Peyer's patch (tissue), 4 donors: ENCODE results near the gene POFUT1.

Source experiments
- POLR2A ChIP-seq, 2 donors: fragments of 450-650 bp; IDR thresholded peaks; one replicate each; pipeline ENCODE4 v1.5.1; 2017; ENCODE audit warnings: antibody characterized with exemption in 2 of 2, mild to moderate bottlenecking in 2 of 2, moderate library complexity in 2 of 2
- TF ChIP-seq, protein P1 (sequence below), 6 experiments: fragments of 450-650 bp in 4 of 6; fragments of 200-600 bp in 2 of 6; sonication (generic) in 1 of 6; IDR thresholded peaks; one replicate each; pipeline ENCODE4 v1.5.1; 2017 to 2019; ENCODE audit warnings: antibody characterized with exemption in 6 of 6, mild to moderate bottlenecking in 3 of 6, moderate library complexity in 1 of 6

DNA sequence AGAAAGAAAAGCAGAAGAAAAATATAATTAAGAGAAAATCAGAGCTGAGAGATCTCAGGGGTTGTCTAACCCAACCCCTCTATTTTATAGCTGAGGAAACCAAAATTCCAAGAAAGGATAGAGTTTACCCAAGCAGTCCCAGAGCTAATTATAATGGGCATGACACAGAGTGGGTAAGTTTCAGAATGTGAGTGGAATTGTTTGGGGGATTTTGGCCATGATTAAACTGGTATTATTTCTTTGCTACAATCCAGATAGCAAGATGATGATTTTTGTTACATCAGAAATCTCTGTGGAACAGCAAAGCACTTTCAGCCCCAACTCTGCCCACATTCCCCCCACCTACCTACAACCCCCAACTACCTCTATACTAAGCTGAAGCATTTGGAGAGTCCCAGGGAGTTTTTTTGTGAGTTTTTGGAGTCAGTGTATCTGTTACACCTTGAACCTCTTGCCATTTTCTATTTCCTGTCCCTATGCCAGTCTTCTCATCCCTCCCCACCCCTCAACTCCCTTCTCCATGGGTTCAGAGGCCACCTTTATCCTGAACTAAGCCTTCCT is 24.7 kb downstream of the POFUT1 start:
- TF ChIP-seq, protein P1, sequence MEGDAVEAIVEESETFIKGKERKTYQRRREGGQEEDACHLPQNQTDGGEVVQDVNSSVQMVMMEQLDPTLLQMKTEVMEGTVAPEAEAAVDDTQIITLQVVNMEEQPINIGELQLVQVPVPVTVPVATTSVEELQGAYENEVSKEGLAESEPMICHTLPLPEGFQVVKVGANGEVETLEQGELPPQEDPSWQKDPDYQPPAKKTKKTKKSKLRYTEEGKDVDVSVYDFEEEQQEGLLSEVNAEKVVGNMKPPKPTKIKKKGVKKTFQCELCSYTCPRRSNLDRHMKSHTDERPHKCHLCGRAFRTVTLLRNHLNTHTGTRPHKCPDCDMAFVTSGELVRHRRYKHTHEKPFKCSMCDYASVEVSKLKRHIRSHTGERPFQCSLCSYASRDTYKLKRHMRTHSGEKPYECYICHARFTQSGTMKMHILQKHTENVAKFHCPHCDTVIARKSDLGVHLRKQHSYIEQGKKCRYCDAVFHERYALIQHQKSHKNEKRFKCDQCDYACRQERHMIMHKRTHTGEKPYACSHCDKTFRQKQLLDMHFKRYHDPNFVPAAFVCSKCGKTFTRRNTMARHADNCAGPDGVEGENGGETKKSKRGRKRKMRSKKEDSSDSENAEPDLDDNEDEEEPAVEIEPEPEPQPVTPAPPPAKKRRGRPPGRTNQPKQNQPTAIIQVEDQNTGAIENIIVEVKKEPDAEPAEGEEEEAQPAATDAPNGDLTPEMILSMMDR (IDR thresholded peaks at IDR 0.05): no peak
- TF ChIP-seq POLR2A (IDR thresholded peaks at IDR 0.05): no peak
